ENCODE data around the gene NTRK2.

DNA sequence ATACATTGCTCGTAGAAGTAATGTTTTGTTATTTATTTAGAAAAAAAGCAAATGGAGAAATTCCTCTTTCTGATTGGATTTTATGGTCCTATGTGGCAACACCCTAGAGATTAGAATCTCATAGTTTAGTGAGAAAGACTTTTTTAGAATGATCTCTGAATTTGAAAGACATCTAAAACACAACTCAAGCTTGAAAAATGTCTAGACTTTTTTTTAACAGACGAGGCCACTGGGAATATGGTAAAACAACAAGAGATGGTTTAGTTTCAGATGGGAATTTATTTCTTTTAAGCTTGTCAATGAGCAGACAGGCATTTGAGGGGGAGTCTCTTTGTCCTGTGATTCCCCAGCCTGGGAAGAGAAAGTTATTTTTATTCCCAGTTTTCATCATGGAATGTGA, 122.1 kb downstream of the NTRK2 start:
- no peak for TF ChIP-seq NR2C1 (IDR thresholded peaks at IDR 0.05)
- no peak for TF ChIP-seq EP300 (IDR thresholded peaks at IDR 0.05; ENCODE audit: borderline replicate concordance in 1 of 2, control insufficient read depth in 1 of 2, low read depth in 2 of 2, low read length in 2 of 2)
- TF ChIP-seq HDGF (IDR thresholded peaks at IDR 0.05), result no peak
- no peak for TF ChIP-seq POLR2A (IDR thresholded peaks at IDR 0.05; ENCODE audit: low read depth, low read length)
- TF ChIP-seq, protein P1, sequence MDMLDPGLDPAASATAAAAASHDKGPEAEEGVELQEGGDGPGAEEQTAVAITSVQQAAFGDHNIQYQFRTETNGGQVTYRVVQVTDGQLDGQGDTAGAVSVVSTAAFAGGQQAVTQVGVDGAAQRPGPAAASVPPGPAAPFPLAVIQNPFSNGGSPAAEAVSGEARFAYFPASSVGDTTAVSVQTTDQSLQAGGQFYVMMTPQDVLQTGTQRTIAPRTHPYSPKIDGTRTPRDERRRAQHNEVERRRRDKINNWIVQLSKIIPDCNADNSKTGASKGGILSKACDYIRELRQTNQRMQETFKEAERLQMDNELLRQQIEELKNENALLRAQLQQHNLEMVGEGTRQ (IDR thresholded peaks at IDR 0.05; ENCODE audit: borderline replicate concordance, low read depth, low read length), result no peak
- TF ChIP-seq ZNF274 (IDR thresholded peaks at IDR 0.05; ENCODE audit: insufficient read depth, insufficient read length), result no peak
